H1 (cell line): ENCODE results near the gene WDR26. TPM values are rescaled to one million over a fixed set of nuclear protein-coding genes. Genes with fewer than 3 reads are reported as not detected.
"Not testable (repeated sequence)": the region's sequence is repeated elsewhere in the genome, so short reads cannot be mapped to it uniquely, and the experiment has no call there.

Source experiments
- CTCF ChIA-PET: fragments of 300-600 bp; sonication (Branson Sonifier 250); formaldehyde crosslinking; loops from one replicate; lab custom pipeline; 2021; ENCODE audit not compliant: partially characterized antibody; lab: Charles Lee
- POLR2A ChIA-PET: fragments of 300-600 bp; sonication (Branson Sonifier 250); formaldehyde crosslinking; loops from one replicate; lab custom pipeline; 2021; ENCODE audit warnings: inconsistent platforms; ENCODE audit not compliant: partially characterized antibody; lab: Charles Lee
- DNase-seq, 2 experiments: peaks; one replicate each; pipeline versions ENCODE4 v3.0.0 to v3.0.0-alpha.2; 2010 to 2022; ENCODE audit warnings: low spot score in 2 of 2, low read depth in 1 of 2, mixed read lengths in 1 of 2
- FAIRE-seq: peaks from 2 replicates; lab custom pipeline; 2011; peaks lifted over from hg19 to GRCh38; lab: Jason Lieb, UNC
- H2AFZ ChIP-seq: 2 replicates; pipeline ENCODE4 v1.8.1; 2012; ENCODE audit warnings: low read length, inconsistent platforms
- H2AK5ac ChIP-seq: 2 replicates; pipeline ENCODE4 v1.6.1; 2013; ENCODE audit warnings: low read depth, low read length
- H2BK120ac ChIP-seq: replicated peaks from 2 replicates; pipeline ENCODE3; 2013; ENCODE audit warnings: low read depth, low read length, inconsistent platforms
- H2BK12ac ChIP-seq: 2 replicates; pipeline ENCODE4 v1.6.1; 2013; ENCODE audit warnings: low read depth, low read length
- H2BK15ac ChIP-seq: 2 replicates; pipeline ENCODE4 v1.6.1; 2013; ENCODE audit warnings: low read length
- H2BK20ac ChIP-seq: 2 replicates; pipeline ENCODE4 v1.6.1; 2013; ENCODE audit warnings: low read length
- H2BK5ac ChIP-seq: 2 replicates; pipeline ENCODE4 v1.6.1; 2013; ENCODE audit warnings: low read depth, low read length
- H3K14ac ChIP-seq: 2 replicates; pipeline ENCODE4 v1.6.1; 2013; ENCODE audit warnings: inconsistent platforms; ENCODE audit not compliant: insufficient read length
- H3K18ac ChIP-seq: 2 replicates; pipeline ENCODE4 v1.6.1; 2013; ENCODE audit warnings: low read length; ENCODE audit errors: extremely low read depth
- H3K23ac ChIP-seq: 2 replicates; pipeline ENCODE4 v1.6.1; 2013; ENCODE audit warnings: inconsistent platforms; ENCODE audit not compliant: insufficient read length
- H3K23me2 ChIP-seq: 2 replicates; pipeline ENCODE4 v1.6.1; 2013; ENCODE audit warnings: low read depth, low read length
- H3K27ac ChIP-seq: 2 replicates; pipeline ENCODE4 v1.6.1; 2011; ENCODE audit warnings: low read depth, low read length, inconsistent platforms
- H3K27me3 ChIP-seq, 4 experiments: replicated peaks in 1 of 4; 1 replicate in 1 of 4; 2 replicates in 3 of 4; pipeline versions ENCODE4 v1.6.1 to v1.8.1; 2011 to 2013; ENCODE audit warnings: low read length in 3 of 4, mild to moderate bottlenecking in 3 of 4, inconsistent platforms in 2 of 4, mixed read lengths in 2 of 4, moderate library complexity in 1 of 4; ENCODE audit not compliant: control insufficient read depth in 3 of 4, insufficient read depth in 3 of 4; ENCODE audit errors: extremely low read depth in 1 of 4
- H3K36me3 ChIP-seq, 4 experiments: 2 replicates each; pipeline versions ENCODE4 v1.6.1 to v1.8.1; 2011 to 2013; ENCODE audit warnings: mild to moderate bottlenecking in 4 of 4, low read length in 3 of 4, moderate library complexity in 2 of 4, control low read depth in 1 of 4, inconsistent platforms in 1 of 4; ENCODE audit not compliant: insufficient read depth in 4 of 4, control insufficient read depth in 2 of 4
- H3K4ac ChIP-seq: replicated peaks from 2 replicates; pipeline ENCODE3; 2013; ENCODE audit warnings: low read length, low read depth, mixed read lengths, inconsistent platforms; ENCODE audit not compliant: insufficient read length
- H3K4me1 ChIP-seq, 4 experiments: replicated peaks in 1 of 4; 1 replicate in 1 of 4; 2 replicates in 3 of 4; pipeline versions ENCODE4 v1.6.1 to v1.8.1; 2011 to 2013; ENCODE audit warnings: low read length in 3 of 4, inconsistent platforms in 2 of 4, mixed read lengths in 1 of 4; ENCODE audit not compliant: insufficient read depth in 4 of 4, control insufficient read depth in 3 of 4
- H3K4me2 ChIP-seq, 2 experiments: 2 replicates each; pipeline versions ENCODE4 v1.6.1 to v1.8.1; 2011 to 2013; ENCODE audit warnings: low read depth in 2 of 2, low read length in 2 of 2, control low read depth in 1 of 2, inconsistent platforms in 1 of 2, mild to moderate bottlenecking in 1 of 2; ENCODE audit not compliant: insufficient read depth in 1 of 2
- H3K4me3 ChIP-seq, 4 experiments: fragments of 200-600, 300-600 bp in 1 of 4; sonication (generic), shearing (Covaris generic), sonication (Bioruptor Twin) in 1 of 4; 2 replicates each; pipeline versions ENCODE4 v1.5.1 to v1.8.1; 2011 to 2016; ENCODE audit warnings: low read length in 4 of 4, low read depth in 3 of 4, control low read depth in 2 of 4, inconsistent platforms in 2 of 4, mild to moderate bottlenecking in 2 of 4, mixed read lengths in 1 of 4, moderate library complexity in 1 of 4; ENCODE audit not compliant: insufficient read depth in 2 of 4; ENCODE audit errors: extremely low read depth in 1 of 4
- H3K56ac ChIP-seq: replicated peaks from 2 replicates; pipeline ENCODE3; 2013; ENCODE audit warnings: low read depth, mild to moderate bottlenecking, mixed read lengths, low read length, inconsistent platforms; ENCODE audit not compliant: insufficient read length
- H3K79me1 ChIP-seq: 2 replicates; pipeline ENCODE4 v1.6.1; 2013; ENCODE audit warnings: low read depth, low read length, control low read depth
- H3K79me2 ChIP-seq, 2 experiments: 2 replicates each; pipeline versions ENCODE4 v1.6.1 to v1.8.1; 2012 to 2013; ENCODE audit warnings: low read length in 2 of 2, mild to moderate bottlenecking in 2 of 2, inconsistent platforms in 1 of 2; ENCODE audit not compliant: insufficient read depth in 2 of 2, control insufficient read depth in 1 of 2
- H3K9ac ChIP-seq, 4 experiments: replicated peaks in 1 of 4; 1 replicate in 1 of 4; 2 replicates in 3 of 4; pipeline versions ENCODE4 v1.6.1 to v1.8.1; 2011 to 2013; ENCODE audit warnings: low read depth in 3 of 4, low read length in 3 of 4, control low read depth in 2 of 4, mild to moderate bottlenecking in 2 of 4, moderate library complexity in 2 of 4, inconsistent platforms in 1 of 4; ENCODE audit errors: extremely low read depth in 1 of 4
- H3K9me3 ChIP-seq, 2 experiments: 2 replicates each; pipeline versions ENCODE4 v1.6.1 to v1.8.1; 2012 to 2013; ENCODE audit warnings: mild to moderate bottlenecking in 2 of 2, moderate library complexity in 2 of 2, control low read depth in 1 of 2, inconsistent platforms in 1 of 2, low read depth in 1 of 2, low read length in 1 of 2, mixed read lengths in 1 of 2; ENCODE audit not compliant: insufficient read depth in 2 of 2
- H4K20me1 ChIP-seq, 2 experiments: replicated peaks in 1 of 2; 2 replicates each; pipeline versions ENCODE3 to v1.8.1; 2011 to 2013; ENCODE audit warnings: inconsistent platforms in 2 of 2, low read length in 2 of 2, mild to moderate bottlenecking in 1 of 2; ENCODE audit not compliant: insufficient read depth in 2 of 2, control insufficient read depth in 1 of 2
- H4K5ac ChIP-seq: 2 replicates; pipeline ENCODE4 v1.6.1; 2013; ENCODE audit warnings: low read length, low read depth, mixed read lengths, inconsistent platforms; ENCODE audit not compliant: insufficient read length
- H4K8ac ChIP-seq: 2 replicates; pipeline ENCODE4 v1.8.0; 2013; ENCODE audit warnings: mild to moderate bottlenecking, moderate library complexity, low read length, inconsistent platforms; ENCODE audit not compliant: insufficient read depth; ENCODE audit errors: extremely low read depth
- H4K91ac ChIP-seq: replicated peaks from 2 replicates; pipeline ENCODE3; 2013; ENCODE audit warnings: low read length, mixed read lengths, inconsistent platforms; ENCODE audit not compliant: insufficient read length
- CBX8 ChIP-seq: fragments of 300-800, 300-1000 bp; sonication (generic); IDR thresholded peaks from 2 replicates; pipeline ENCODE4 v1.7.1; 2016; ENCODE audit warnings: low read depth, low read length, borderline replicate concordance
- JUND ChIP-seq: IDR thresholded peaks from 2 replicates; pipeline ENCODE4 v1.6.1; 2011; ENCODE audit warnings: mild to moderate bottlenecking, improper control_type of control experiment, low read length
- SUZ12 ChIP-seq: fragments of 200-600 bp; sonication (generic); IDR thresholded peaks from 2 replicates; pipeline ENCODE4 v1.6.1; 2012; ENCODE audit warnings: mild to moderate bottlenecking, inconsistent platforms, low read length, moderate library complexity, mixed read lengths
- WGBS, 2 experiments: shearing (Covaris generic) in 1 of 2; methylation state at CpG; one replicate each; pipeline versions ENCODE4 v1.1.6 to v1.1.7; 2013 to 2015; ENCODE audit warnings: low lambda C conversion rate in 2 of 2, mixed read lengths in 2 of 2, inconsistent platforms in 1 of 2, low coverage in 1 of 2, missing lambda C conversion rate in 1 of 2; ENCODE audit not compliant: insufficient replicate concordance in 2 of 2, insufficient coverage in 1 of 2, insufficient read length in 1 of 2; ENCODE audit errors: extremely low coverage in 1 of 2, missing lambda C conversion rate in 1 of 2; 5-methylcytosine and 5-hydroxymethylcytosine counted together
- polyA plus RNA-seq, 7 experiments: library from polyadenylated mRNA; depleted of rRNA in 3 of 7; stranded (reverse) in 5 of 7; unstranded in 2 of 7; fragments of >200 nt in 5 of 7; fragments of 200-250 nt in 2 of 7; gene quantifications; 1 replicate in 5 of 7; 2 replicates in 1 of 7; 4 replicates in 1 of 7; pipeline versions ENCODE4 v1.2.1 to v1.2.3, GENCODE V29; 2011 to 2013; ENCODE audit warnings: missing spikeins in 2 of 7, mixed read lengths in 2 of 7
- total RNA-seq: library from RNA; stranded (reverse); fragmentation: NEBNext Ultra II Directional; extraction: Animal tissue kit (Norgen Biotek cat#: 25700); gene quantifications from 2 replicates; pipeline ENCODE4 v1.2.1, GENCODE V29; 2021
- TF ChIP-seq, protein P1 (sequence below), 3 experiments: IDR thresholded peaks; 1 replicate in 2 of 3; 2 replicates in 1 of 3; pipeline versions ENCODE4 v1.5.1 to v1.6.1; 2011; ENCODE audit warnings: low read length in 3 of 3, mild to moderate bottlenecking in 3 of 3, inconsistent platforms in 2 of 3, low read depth in 1 of 3, moderate library complexity in 1 of 3; ENCODE audit not compliant: insufficient read depth in 1 of 3; ENCODE audit errors: control extremely low read depth in 1 of 3

WDR26 gene
- total and polyA plus RNA-seq, 2 of the 8 experiments (the other 6 are each of a cell fraction or from before 2014, with no cell fraction given): 18.0 to 72.5 TPM

DNA sequence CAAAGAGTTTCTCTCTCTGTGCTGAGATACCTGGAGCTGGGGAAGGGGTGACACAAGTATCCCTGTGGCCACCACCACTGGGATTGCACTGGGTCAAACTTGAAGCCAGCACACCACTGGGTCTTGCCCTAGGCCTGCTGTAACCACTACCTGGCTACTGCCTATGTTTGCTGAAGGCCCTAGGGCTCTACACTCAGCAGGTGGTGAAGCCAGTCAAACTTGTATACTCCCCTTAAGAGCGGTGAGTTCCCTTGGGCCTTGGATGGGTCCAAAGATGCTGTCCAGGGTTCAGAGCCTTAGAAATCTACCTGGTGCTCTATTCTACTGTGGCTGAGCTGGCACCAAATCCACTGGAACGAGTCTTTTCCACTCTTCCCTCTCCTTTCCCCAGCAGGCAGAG is 47.0 kb upstream of the WDR26 start (continued):
- TF ChIP-seq, protein P1, sequence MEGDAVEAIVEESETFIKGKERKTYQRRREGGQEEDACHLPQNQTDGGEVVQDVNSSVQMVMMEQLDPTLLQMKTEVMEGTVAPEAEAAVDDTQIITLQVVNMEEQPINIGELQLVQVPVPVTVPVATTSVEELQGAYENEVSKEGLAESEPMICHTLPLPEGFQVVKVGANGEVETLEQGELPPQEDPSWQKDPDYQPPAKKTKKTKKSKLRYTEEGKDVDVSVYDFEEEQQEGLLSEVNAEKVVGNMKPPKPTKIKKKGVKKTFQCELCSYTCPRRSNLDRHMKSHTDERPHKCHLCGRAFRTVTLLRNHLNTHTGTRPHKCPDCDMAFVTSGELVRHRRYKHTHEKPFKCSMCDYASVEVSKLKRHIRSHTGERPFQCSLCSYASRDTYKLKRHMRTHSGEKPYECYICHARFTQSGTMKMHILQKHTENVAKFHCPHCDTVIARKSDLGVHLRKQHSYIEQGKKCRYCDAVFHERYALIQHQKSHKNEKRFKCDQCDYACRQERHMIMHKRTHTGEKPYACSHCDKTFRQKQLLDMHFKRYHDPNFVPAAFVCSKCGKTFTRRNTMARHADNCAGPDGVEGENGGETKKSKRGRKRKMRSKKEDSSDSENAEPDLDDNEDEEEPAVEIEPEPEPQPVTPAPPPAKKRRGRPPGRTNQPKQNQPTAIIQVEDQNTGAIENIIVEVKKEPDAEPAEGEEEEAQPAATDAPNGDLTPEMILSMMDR (IDR thresholded peaks at IDR 0.05; ENCODE audit: control extremely low read depth in 1 of 3, insufficient read depth in 1 of 3, low read depth in 1 of 3, low read length in 3 of 3): no peak
- TF ChIP-seq SUZ12: no peak
- TF ChIP-seq JUND: no peak
- TF ChIP-seq CBX8: no peak

DNA sequence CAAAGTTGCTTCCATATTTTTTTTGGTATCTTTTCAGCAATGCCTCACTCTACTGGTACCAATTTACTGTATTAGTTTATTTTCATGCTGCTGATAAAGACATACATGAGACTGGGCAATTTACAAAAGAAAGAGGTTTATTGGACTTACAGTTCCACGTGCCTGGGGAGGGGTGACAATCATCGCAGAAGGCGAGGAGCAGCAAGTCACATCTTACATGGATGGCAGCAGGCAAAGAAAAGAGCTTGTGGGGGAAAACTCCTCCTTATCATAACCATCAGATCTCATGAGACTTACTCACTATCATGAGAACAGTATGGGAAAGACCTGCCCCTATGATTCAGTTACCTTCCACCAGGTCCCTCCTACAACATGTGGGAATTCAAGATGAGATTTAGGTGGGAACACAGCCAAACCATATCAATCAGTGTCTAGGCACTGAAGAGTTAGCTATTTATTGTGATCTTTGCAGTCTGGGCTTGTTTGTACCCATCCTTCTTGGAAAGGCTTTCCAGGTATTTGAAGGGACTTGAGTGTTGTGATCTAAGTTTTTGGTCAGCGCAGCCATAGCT is 46.4 kb upstream of the WDR26 start:
- POLR2A ChIA-PET: interaction anchor here (1.7 kb wide), 1 partner anchor 17 kb away, joined by 7 read pairs; no protein-coding TSS in a partner anchor
- not testable (repeated sequence) for H3K27me3 ChIP-seq, H3K79me2 ChIP-seq

More for the DNA sequence above, 46.4 kb upstream of the WDR26 start:
- WGBS, 2 experiments: 95% methylated on average over 4 of the region's 4 CpGs; no CpG with 5 or more reads in 1 of the 2 experiments
- H3K23ac ChIP-seq, H2BK15ac ChIP-seq, H2BK5ac ChIP-seq, H4K5ac ChIP-seq, H4K20me1 ChIP-seq, H3K9ac ChIP-seq, H3K18ac ChIP-seq, H2AK5ac ChIP-seq, H2AFZ ChIP-seq, H3K4ac ChIP-seq, H3K14ac ChIP-seq, H3K4me1 ChIP-seq, H3K56ac ChIP-seq, H3K27ac ChIP-seq, H2BK12ac ChIP-seq, H3K9me3 ChIP-seq, FAIRE-seq, H3K4me2 ChIP-seq, H3K23me2 ChIP-seq, H2BK120ac ChIP-seq, H3K36me3 ChIP-seq, H3K79me1 ChIP-seq, H4K8ac ChIP-seq, H2BK20ac ChIP-seq, H3K4me3 ChIP-seq, H4K91ac ChIP-seq, DNase-seq: not testable (repeated sequence)
- CTCF ChIA-PET: interaction anchor here (0.5 to 1.6 kb wide), 3 partner anchors 15 to 39 kb away, joined by 3 to 5 read pairs (median 4); no protein-coding TSS in a partner anchor
